Neuronal stem cell (in vitro differentiated cells): ENCODE results near the gene PSMD11.

ENCODE experiments used
- DNase-seq: peaks from one replicate; pipeline ENCODE4 v3.0.0-alpha.2; 2013; ENCODE audit warnings: low spot score
- H2AFZ ChIP-seq: one replicate; pipeline ENCODE4 v1.6.1; 2013; ENCODE audit warnings: mild to moderate bottlenecking, low read length, inconsistent platforms
- H2AK5ac ChIP-seq: 2 replicates; pipeline ENCODE4 v1.6.1; 2013; ENCODE audit warnings: low read depth, mild to moderate bottlenecking, inconsistent platforms, low read length, moderate library complexity, mixed read lengths
- H2BK120ac ChIP-seq: 2 replicates; pipeline ENCODE4 v1.6.1; 2013; ENCODE audit warnings: low read depth, mild to moderate bottlenecking, inconsistent platforms, low read length, moderate library complexity, mixed read lengths
- H2BK12ac ChIP-seq: one replicate; pipeline ENCODE4 v1.6.1; 2013; ENCODE audit warnings: low read length, inconsistent platforms
- H2BK15ac ChIP-seq: 2 replicates; pipeline ENCODE4 v1.6.1; 2013; ENCODE audit warnings: mild to moderate bottlenecking, low read length, inconsistent platforms, mixed read lengths
- H2BK5ac ChIP-seq: one replicate; pipeline ENCODE4 v1.6.1; 2013; ENCODE audit warnings: inconsistent platforms, mild to moderate bottlenecking, low read length, moderate library complexity
- H3K14ac ChIP-seq: one replicate; pipeline ENCODE4 v1.6.1; 2013; ENCODE audit warnings: low read length, inconsistent platforms
- H3K18ac ChIP-seq: 2 replicates; pipeline ENCODE4 v1.6.1; 2013; ENCODE audit warnings: low read length, inconsistent platforms
- H3K23ac ChIP-seq: 2 replicates; pipeline ENCODE4 v1.6.1; 2013; ENCODE audit warnings: low read depth, mild to moderate bottlenecking, mixed read lengths, low read length, inconsistent platforms; ENCODE audit not compliant: poor library complexity
- H3K27ac ChIP-seq: replicated peaks from 3 replicates; pipeline ENCODE4 v1.5.1; 2013; ENCODE audit warnings: low read length, inconsistent platforms
- H3K27me3 ChIP-seq, 3 experiments: 2 replicates each; pipeline ENCODE4 v1.6.1; 2013; ENCODE audit warnings: low read length in 3 of 3, mild to moderate bottlenecking in 2 of 3, inconsistent platforms in 1 of 3, low read depth in 1 of 3, mixed read lengths in 1 of 3, moderate library complexity in 1 of 3; ENCODE audit not compliant: control insufficient read depth in 3 of 3, insufficient read depth in 3 of 3
- H3K36me3 ChIP-seq, 2 donors: replicated peaks in 1 of 2; 2 replicates each; pipeline ENCODE4 v1.6.1; 2013; ENCODE audit warnings: low read length in 2 of 2; ENCODE audit not compliant: control insufficient read depth in 2 of 2, insufficient read depth in 2 of 2
- H3K4ac ChIP-seq: 2 replicates; pipeline ENCODE4 v1.6.1; 2013; ENCODE audit warnings: inconsistent platforms, mild to moderate bottlenecking, low read length, moderate library complexity
- H3K4me1 ChIP-seq, 2 donors: 1 replicate in 1 of 2; 2 replicates in 1 of 2; pipeline ENCODE4 v1.6.1; 2013; ENCODE audit warnings: low read length in 2 of 2, low read depth in 1 of 2; ENCODE audit not compliant: control insufficient read depth in 2 of 2, insufficient read depth in 1 of 2
- H3K4me2 ChIP-seq: one replicate; pipeline ENCODE4 v1.6.1; 2013; ENCODE audit warnings: mild to moderate bottlenecking, low read length, inconsistent platforms; ENCODE audit not compliant: insufficient read depth, poor library complexity, severe bottlenecking
- H3K4me3 ChIP-seq, 2 donors: 2 replicates each; pipeline ENCODE4 v1.5.1; 2013; ENCODE audit warnings: low read length in 2 of 2, mild to moderate bottlenecking in 2 of 2, inconsistent platforms in 1 of 2, moderate library complexity in 1 of 2
- H3K79me1 ChIP-seq: one replicate; pipeline ENCODE4 v1.6.1; 2013; ENCODE audit warnings: low read depth, mild to moderate bottlenecking, inconsistent platforms, low read length, moderate library complexity
- H3K9ac ChIP-seq: one replicate; pipeline ENCODE4 v1.6.1; 2013; ENCODE audit warnings: mild to moderate bottlenecking, low read depth, low read length, inconsistent platforms; ENCODE audit not compliant: poor library complexity
- H3K9me3 ChIP-seq, 2 donors: replicated peaks in 1 of 2; 2 replicates each; pipeline versions ENCODE3 to v1.6.1; 2013; ENCODE audit warnings: low read length in 2 of 2, mild to moderate bottlenecking in 2 of 2, inconsistent platforms in 1 of 2, low read depth in 1 of 2, mixed read lengths in 1 of 2, moderate library complexity in 1 of 2; ENCODE audit not compliant: control insufficient read depth in 2 of 2, insufficient read depth in 1 of 2
- H4K8ac ChIP-seq: one replicate; pipeline ENCODE4 v1.6.1; 2013; ENCODE audit warnings: low read depth, mild to moderate bottlenecking, inconsistent platforms, low read length, moderate library complexity
- H4K91ac ChIP-seq: one replicate; pipeline ENCODE4 v1.6.1; 2013; ENCODE audit warnings: low read length, low read depth, mild to moderate bottlenecking, inconsistent platforms; ENCODE audit not compliant: poor library complexity
- WGBS, 2 donors: extraction: QIAGEN DNeasy Blood & Tissue Kit; methylation state at CpG; one replicate each; pipeline ENCODE4 v1.1.7; 2013; ENCODE audit warnings: missing lambda C conversion rate in 2 of 2, mixed read lengths in 1 of 2; ENCODE audit not compliant: insufficient read length in 2 of 2, insufficient replicate concordance in 1 of 2; ENCODE audit errors: extremely low coverage in 2 of 2; 5-methylcytosine and 5-hydroxymethylcytosine counted together

Gene PSMD11

DNA sequence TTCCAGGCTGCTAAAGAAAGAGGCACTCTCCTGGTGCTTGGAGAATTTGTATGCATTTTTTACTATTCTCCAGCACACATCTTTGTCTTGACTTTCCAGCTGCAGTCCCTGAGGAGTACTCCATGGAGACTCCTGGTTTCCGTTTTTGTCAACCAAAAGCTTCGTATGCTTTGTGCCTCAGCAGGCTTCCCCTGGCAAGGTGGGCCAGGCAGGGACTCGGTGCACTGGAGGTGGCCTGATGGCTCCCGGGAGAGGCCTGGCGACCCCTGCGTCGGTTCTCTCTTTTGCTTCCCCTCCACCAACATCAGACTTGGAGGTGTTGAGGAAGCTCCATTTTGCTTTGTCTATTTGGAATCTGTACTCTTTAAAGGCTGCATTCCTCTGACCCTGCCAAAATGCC, 66.2 kb downstream of the PSMD11 start:
- Histone ChIP-seq H3K9ac (no peak overlapping the region), H2BK12ac (no peak overlapping the region), H2BK15ac (peak overlapping the region; percentile 70), H3K79me1 (no peaks in the 10 kb centered on the region), H2BK120ac (no peak overlapping the region), H3K14ac (no peak overlapping the region), H3K27ac (no peak overlapping the region), H3K9me3 (peaks cover 0 to 9% of the 10 kb centered on the region in 2 donors), H4K91ac (no peak overlapping the region), H3K18ac (peak overlapping the region; percentile 65), H3K4me1 (peaks cover 2 to 14% of the 10 kb centered on the region in 2 donors), H3K4me2 (no peak overlapping the region), H3K23ac (no peak overlapping the region), H3K27me3 (no peaks in the 10 kb centered on the region), H2AFZ (peak overlapping the region; percentile 69), H2BK5ac (no peak overlapping the region), H3K36me3 (no peaks in the 10 kb centered on the region), H3K4me3 (no peak overlapping the region), H4K8ac (no peak overlapping the region), H3K4ac (no peak overlapping the region), H2AK5ac (no peak overlapping the region)
- no CpG with 5 or more reads among the region's 7 CpGs for whole genome bisulfite sequencing, 2 donors
- no peak for DNase-seq

DNA sequence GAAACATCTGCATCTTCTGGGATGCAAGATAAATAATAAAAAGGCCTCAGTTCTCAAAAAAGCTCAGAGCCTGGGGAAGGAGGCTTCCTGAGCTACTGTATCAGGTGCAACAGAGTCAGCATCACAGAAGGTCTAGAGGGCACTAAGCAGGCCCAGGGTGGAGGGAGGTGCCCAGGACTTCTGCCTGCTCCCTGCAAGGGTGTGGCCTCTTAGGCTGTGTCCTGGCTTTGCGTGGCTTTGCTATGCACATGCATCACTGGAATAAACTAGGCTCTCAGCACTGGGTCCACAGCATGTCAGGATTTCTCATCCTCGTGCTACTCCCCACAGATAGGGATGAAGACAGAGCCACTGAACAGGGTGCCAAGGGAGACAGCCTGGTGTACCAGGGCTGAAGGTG, 68.0 kb downstream of the PSMD11 start:
- no peak overlapping the region for H2BK15ac ChIP-seq
- H3K4ac ChIP-seq: no peak overlapping the region

DNA sequence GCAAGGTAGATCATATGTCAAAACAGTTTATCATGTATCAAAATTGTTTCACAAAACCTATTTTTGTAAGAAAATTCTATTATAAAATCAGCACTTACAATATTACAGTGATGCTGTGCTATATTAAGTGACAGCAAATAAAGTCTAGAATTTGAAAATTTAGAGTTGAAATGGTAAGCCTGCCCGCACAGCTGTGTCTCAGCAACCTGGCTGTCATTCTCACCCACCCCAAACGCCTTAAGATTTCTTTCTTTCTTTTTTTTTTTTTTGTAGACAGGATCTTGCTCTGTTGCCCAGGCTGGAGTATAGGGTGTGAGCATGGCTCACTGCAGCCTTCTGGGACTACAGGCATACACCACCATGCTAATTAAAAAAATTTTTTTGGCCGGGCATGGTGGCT, 69.3 kb downstream of the PSMD11 start:
- Histone ChIP-seq H3K9me3 (no peaks in the 10 kb centered on the region), H3K14ac (no peak overlapping the region), H4K91ac (no peak overlapping the region), H2AFZ (no peak overlapping the region), H3K23ac (no peak overlapping the region), H3K79me1 (no peaks in the 10 kb centered on the region), H2BK5ac (no peak overlapping the region), H3K18ac (no peak overlapping the region), H3K27ac (no peak overlapping the region), H3K4me1 (peaks cover 17 to 40% of the 10 kb centered on the region in 2 donors), H3K4ac (no peak overlapping the region), H2AK5ac (no peak overlapping the region), H3K27me3 (no peaks in the 10 kb centered on the region), H3K4me3 (no peak overlapping the region), H4K8ac (no peak overlapping the region), H2BK15ac (no peak overlapping the region), H2BK120ac (no peak overlapping the region), H2BK12ac (no peak overlapping the region), H3K9ac (no peak overlapping the region), H3K36me3 (no peaks in the 10 kb centered on the region), H3K4me2 (no peak overlapping the region)
- no CpG with 5 or more reads among the region's 3 CpGs for WGBS, 2 donors
- no peak for DNase-seq

More for the DNA sequence above, 68.0 kb downstream of the PSMD11 start:
- Histone ChIP-seq H3K9ac (no peak overlapping the region), H3K79me1 (no peaks in the 10 kb centered on the region), H2AK5ac (no peak overlapping the region), H3K4me1 (peaks cover 12 to 29% of the 10 kb centered on the region in 2 donors), H3K18ac (no peak overlapping the region), H4K8ac (no peak overlapping the region), H2BK120ac (no peak overlapping the region), H2BK12ac (no peak overlapping the region), H3K27ac (no peak overlapping the region), H2BK5ac (no peak overlapping the region), H4K91ac (no peak overlapping the region), H3K4me3 (no peak overlapping the region), H3K27me3 (no peaks in the 10 kb centered on the region), H3K14ac (no peak overlapping the region), H3K23ac (no peak overlapping the region), H3K9me3 (no peaks in the 10 kb centered on the region), H3K4me2 (no peak overlapping the region), H2AFZ (no peak overlapping the region), H3K36me3 (no peaks in the 10 kb centered on the region)
- no CpG with 5 or more reads among the region's 2 CpGs for WGBS, 2 donors
- no peak for DNase-seq

DNA sequence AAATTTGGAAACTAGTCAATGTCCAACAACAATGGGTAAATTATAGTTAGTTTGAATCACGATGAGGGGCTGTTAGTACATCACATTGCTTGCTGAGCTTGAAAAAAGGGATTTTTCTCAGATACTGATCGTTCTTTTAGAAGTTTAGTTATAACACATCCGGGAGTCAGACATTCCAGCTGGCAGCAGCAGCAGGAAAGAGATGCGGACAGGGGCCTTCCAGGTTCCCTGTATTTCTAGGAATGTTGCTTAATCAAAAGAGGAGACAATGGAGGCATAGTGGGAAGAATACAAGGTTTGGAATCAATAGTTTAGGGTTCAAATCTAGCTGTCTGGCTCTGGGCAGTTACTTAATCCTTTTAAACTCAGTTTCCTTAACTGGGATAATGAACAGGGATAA, 70.3 kb downstream of the PSMD11 start:
- Histone ChIP-seq H2BK15ac (no peak overlapping the region), H3K27ac (no peak overlapping the region), H2BK12ac (no peak overlapping the region), H3K18ac (no peak overlapping the region), H3K14ac (no peak overlapping the region), H4K8ac (no peak overlapping the region), H3K4me3 (no peak overlapping the region), H3K27me3 (no peaks in the 10 kb centered on the region), H3K36me3 (no peaks in the 10 kb centered on the region), H3K23ac (no peak overlapping the region), H3K4me1 (peaks cover 22 to 46% of the 10 kb centered on the region in 2 donors), H2BK120ac (no peak overlapping the region), H2BK5ac (no peak overlapping the region), H3K79me1 (no peaks in the 10 kb centered on the region), H3K4me2 (no peak overlapping the region), H3K4ac (no peak overlapping the region), H2AFZ (no peak overlapping the region), H3K9me3 (no peaks in the 10 kb centered on the region), H2AK5ac (no peak overlapping the region), H3K9ac (no peak overlapping the region), H4K91ac (no peak overlapping the region)
- no peak for DNase-seq
- WGBS, 2 donors: no CpG with 5 or more reads among the region's 4 CpGs
